HG02970 (cell line): Measurements from ENCODE around the gene TAS2R60.
"Not testable (repeated sequence)": the region's sequence is repeated elsewhere in the genome, so short reads cannot be mapped to it uniquely, and the experiment has no call there.

ENCODE experiments used
- ATAC-seq: cut with Tn5 transposase; IDR thresholded peaks from one replicate; pipeline ENCODE4 v1.9.1; 2021; ENCODE audit warnings: mild to moderate bottlenecking, moderate library complexity, moderate number of reproducible peaks; ENCODE audit not compliant: unreplicated experiment, low FRiP score

Gene TAS2R60

DNA sequence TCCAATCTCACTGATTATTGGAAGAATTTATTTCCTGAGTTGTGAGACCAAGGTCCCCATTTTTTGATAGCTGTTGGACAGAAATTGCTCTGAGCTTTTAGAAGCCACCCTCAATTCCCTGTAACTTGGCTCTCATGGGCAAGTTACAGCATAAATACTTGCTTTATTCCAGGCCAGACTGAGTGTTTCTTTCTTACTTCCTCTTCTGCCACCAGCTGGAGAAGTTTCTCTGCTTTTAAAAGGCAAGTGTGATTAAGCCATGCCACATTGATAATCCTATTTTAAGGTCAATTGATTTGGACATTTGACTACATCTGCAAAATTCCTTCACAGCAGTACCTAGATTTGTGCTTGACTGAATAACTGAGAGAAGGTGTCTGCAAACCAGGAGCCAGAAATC lies 20.3 kb downstream of the TAS2R60 start:
- no peak for ATAC-seq

DNA sequence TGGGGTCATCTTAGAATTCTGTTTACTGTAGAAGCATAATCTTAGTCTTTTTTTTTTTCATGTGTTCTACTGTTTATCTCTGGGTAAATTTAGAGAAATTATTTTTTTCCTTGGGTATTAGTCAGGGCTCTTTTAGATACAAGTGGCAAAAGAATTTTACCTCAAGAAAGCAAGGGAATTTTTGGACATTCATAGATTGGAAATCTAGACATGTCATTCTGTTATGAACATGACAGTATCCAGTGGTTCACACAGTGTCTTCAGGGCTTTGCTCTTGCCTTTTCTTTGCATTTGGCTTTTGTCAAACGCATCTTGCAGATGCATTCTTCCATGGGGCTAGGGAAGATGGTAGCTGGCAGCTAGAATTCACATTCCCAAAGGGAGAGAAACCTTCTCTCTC lies 20.7 kb downstream of the TAS2R60 start:
- no peak for ATAC-seq

DNA sequence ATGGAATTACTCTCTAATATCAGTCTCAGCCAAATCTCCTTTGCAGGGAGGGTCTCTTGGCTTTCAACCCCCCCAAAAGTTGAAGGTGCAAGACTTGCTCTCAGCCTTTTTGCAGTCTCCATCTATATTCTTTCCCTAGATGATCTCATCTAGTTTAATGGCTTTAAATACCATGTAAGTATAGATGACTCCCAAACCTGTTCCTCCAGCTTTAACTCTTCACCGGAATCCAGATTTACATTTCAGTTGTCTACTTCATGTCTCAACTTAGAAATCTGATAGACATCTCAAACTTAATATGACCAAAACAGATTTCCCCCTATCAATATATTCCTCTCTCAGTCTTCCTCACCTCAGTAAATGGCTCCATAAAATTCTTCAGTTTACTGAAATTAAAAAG lies 24.5 kb downstream of the TAS2R60 start:
- ATAC-seq, result no peak

DNA sequence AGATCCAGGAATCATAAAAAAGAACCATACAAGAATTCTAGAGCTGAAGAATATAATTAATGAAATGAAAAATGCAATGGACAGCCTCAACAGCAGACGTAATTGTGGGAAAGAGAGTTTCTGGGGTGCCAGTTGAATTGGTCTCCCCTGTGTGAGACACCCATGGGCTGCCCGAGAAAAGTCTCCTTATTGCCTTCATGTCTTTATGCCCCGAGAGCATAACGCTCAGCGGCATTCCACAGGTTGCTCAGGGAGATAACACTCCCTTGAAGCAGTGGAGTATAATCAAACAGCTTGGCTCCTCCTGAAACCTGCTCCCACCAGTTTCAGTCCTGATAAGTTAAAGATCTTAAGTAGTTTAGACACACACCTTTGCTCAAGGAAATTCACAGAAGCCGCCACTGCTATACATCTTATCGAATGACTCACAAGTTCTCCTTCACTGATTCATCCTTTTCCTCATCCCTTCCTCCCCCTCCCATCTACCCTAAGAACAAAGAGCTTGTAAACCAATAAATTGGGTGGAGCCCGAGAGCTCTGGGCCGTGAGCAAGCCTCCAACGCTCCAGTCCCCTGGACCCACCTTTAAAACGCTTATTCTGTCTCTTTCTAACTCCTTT lies 28.9 kb downstream of the TAS2R60 start:
- ATAC-seq, result not testable (repeated sequence)

DNA sequence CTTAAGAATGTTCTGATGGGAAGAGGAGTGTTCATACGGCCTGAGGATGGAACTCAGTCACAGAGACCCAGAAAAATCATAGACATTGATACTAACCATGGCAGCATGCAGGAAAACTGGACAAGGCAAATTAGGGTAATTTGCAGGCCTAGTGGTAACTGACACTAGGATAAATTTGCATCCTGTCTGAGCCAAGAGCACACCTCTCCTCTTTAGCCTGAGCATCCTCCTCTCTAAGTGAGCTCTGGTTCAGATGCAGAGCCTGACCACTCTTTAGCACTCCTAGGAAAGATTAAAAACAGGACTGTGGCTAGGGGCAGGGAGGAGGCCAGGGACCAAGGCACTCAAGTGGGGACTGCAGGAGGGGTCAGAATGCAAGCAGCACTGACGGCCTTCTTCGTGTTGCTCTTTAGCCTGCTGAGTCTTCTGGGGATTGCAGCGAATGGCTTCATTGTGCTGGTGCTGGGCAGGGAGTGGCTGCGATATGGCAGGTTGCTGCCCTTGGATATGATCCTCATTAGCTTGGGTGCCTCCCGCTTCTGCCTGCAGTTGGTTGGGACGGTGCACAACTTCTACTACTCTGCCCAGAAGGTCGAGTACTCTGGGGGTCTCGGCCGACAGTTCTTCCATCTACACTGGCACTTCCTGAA lies 34.4 kb downstream of the TAS2R60 start, which contains the start of gene TAS2R41:
Gene TAS2R41, plus strand, starts transcription at position 373 of the 650 bp plus-strand sequence. Its CDS starts 0 bp downstream, at position 373.
- ATAC-seq, result no peak

DNA sequence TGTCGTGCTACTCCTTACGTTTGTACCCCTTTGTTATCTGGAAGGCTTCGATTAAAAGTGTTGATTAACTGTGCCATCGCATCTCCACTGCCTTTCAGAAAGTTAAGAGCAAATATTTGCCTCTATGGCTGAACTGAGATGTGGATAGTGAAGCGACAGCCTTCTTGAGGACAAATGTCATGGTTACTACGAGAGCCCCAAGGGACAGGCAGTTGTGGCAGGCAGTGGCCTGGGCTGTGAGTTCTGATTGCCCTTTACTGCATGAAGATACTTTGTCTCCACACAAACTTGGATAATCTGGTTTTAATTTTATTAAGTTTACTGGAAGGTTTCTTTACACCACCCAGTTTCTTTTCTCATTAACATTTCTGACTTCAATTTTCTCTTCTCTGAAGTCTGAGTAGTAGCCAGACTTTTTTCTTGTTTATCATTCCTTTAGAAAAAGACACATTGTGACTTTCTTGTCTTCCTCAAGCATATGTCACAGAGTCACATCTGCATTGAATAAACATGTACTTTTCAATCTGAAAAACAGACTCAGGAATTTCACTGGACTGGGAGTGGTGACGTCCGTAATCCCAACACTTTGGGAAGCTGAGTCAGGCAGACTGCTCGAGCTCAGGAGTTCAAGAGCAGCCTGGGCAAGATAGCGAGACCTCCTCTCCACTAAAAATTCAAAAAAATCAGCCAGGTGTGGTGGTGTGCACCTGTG lies 36.0 kb downstream of the TAS2R60 start:
- no peak for ATAC-seq

DNA sequence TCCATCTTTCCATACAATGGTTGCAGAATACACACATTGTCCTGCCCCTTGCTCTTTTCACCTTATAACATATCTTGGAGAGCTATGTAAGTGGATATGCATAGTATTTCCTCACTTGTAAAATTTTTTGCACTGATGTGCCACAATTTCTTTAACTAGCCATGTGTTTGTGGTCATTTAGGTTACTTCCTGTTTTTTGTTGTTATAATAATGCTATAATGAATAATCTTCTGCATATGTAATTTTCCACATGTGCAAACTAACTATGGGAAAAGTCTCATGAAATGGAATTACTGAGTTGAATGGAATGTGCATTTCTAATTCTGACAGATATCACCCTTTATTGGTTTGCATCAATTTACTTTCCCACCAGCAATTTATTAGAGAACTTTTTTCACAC lies 37.2 kb downstream of the TAS2R60 start:
- ATAC-seq, result no peak

DNA sequence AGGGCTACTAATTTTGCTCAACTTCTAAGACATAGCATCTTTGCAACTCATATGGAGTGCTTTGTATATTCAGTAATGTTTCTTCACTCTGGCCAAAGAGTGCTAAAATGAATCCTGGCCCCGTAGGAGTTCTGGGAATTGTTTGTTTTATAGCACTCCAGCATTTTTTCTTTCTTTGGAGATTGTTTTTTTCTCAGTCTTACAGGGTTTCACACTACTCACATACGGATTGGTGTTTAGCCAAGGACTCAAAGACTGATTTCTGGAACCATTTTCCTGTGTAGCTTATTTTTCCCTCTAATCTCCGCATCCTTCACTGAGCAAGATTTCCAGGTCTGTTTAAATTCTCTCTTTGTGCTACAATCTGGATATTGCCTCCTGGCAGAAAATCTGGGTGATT lies 40.9 kb downstream of the TAS2R60 start:
- ATAC-seq, result no peak

DNA sequence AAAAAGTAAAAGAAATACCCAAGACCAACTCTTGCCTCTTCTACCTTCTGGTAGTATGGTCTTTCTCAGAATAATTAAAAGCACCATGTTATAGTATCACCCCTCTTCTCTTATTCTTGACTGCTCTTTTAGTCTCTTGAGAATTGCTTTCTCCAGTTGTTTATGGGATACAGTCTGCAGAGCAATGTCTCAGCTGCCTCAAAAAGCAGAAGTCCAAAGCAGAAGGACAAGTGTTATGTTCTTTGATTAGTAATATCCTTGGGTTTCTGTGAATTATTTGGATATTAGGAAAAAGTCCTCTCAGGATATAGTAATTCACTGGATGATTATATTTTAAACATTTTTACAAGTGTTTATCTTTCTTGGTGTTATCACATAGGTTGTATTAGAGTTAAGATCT lies 41.8 kb downstream of the TAS2R60 start:
- no peak for ATAC-seq

DNA sequence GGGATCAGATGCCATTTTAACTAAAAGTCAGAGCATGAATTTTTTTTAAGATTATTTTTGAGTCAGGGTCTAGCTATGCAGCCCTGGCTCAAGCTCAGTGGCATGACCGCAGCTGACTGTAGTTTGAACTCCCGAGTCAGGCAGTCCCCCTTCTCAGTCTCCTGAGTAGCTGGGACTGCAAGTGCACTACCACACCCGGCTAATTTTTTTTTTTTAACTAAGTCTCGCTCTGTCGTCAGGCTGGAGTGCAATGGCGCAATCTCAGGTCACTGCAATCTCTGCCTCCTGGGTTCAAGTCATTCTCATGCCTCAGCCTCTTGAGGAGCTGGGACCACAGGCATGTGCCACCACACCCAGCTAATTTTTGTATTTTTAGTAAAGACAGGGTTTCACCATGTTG lies 42.2 kb downstream of the TAS2R60 start:
- ATAC-seq, result no peak

DNA sequence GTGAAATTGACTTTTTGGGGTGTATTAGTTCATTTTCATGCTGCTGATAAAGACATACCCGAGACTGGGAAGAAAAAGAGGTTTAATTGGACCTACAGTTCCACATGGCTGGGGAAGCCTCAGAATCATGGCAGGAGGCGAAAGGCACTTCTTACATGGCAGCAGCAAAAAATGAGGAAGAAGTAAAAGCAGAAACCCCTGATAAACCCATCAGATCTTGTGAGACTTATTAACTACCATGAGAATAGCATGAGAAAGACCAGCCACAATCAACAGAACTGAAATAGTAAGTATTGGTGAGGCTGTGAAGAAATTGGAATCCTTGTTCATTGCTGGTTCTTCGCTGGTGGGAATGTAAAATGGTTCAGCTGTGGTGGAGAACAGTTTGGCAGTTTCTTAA lies 43.0 kb downstream of the TAS2R60 start:
- not testable (repeated sequence) for ATAC-seq

DNA sequence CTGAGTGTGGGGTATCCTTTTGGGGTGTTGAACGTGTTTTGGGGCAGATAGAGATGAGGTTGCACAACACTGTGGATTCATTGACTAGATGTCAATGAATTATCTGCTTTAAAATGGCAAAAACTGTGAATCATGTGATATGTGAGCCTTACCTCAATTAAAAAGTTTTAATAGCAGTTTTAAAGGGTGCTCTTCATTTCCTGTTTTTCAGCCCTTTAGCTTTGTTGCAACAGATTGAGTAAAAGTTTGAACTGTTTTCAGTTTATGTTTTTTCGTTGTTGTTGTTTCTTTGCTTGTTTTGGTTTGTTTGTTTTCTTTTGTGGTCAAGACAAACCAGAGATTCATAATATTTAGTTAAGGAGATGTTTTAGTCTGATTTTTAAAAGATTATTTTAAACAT lies 43.8 kb downstream of the TAS2R60 start:
- no peak for ATAC-seq

DNA sequence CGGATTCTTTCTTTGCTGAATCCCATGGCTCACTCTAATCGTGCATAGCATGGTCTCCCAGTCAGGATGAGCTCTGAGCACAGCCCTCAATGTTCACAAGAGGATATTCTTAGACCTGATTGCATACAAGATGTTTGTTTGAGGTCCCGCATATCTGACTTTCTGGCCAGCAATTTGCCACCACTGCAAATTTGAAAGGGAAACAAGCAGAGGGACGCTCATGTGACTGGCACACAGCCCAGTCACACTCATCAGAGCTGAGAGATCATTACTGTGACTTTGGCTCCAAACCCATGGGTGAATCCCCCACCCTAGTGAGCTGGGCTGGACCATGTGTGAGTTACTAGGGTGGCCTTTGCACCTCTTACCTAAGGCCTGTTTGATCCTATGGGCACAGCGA lies 44.3 kb downstream of the TAS2R60 start:
- no peak for ATAC-seq

DNA sequence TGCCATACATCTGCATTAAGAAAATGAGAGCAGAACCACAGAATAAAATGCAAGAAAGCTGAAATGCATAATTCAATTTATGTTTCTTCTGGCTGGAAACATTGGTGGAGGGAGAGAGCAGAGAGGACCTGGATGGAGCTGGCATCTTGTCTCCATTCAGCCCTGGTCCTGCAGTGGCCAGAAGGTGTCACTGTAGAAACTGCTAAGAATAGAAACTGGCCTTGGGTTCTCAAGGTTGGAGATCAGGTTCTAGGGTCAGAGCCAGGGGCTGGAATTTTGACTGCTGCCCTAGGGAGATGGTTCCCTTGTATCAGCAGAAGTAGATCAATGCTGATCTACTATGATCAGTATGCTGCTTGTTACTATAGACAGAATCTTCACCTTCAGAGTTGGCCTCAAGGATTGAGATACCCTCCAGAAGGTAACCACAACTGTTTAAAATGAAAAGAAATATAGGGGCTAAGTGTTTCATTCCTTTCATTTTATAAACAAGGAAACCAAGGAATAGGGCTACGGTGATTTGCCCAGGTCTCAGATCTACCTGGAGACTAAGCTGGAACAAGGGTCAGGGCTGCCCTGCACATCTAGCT lies 47.6 kb downstream of the TAS2R60 start:
- ATAC-seq, result no peak

DNA sequence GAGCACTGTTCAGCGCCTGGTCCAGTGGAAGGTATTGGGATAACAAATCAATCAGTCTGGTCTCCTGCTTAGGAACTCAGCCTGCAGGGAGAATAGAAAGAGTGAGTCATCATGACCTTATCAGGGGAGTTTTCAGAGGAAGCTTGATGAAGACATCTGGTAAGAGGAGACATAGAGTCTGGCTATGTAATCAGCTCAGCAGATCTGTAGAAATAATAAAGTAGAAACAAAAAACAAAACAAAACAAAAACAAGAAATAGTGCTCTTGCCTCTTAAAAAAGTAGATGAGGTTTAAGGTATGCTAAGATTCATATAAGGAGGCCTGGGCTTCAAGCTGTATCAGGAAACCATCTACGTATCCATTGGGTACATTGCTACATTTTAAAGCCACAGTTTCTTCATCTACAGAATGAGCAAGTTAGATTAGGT lies 48.8 kb downstream of the TAS2R60 start:
- ATAC-seq, result no peak

DNA sequence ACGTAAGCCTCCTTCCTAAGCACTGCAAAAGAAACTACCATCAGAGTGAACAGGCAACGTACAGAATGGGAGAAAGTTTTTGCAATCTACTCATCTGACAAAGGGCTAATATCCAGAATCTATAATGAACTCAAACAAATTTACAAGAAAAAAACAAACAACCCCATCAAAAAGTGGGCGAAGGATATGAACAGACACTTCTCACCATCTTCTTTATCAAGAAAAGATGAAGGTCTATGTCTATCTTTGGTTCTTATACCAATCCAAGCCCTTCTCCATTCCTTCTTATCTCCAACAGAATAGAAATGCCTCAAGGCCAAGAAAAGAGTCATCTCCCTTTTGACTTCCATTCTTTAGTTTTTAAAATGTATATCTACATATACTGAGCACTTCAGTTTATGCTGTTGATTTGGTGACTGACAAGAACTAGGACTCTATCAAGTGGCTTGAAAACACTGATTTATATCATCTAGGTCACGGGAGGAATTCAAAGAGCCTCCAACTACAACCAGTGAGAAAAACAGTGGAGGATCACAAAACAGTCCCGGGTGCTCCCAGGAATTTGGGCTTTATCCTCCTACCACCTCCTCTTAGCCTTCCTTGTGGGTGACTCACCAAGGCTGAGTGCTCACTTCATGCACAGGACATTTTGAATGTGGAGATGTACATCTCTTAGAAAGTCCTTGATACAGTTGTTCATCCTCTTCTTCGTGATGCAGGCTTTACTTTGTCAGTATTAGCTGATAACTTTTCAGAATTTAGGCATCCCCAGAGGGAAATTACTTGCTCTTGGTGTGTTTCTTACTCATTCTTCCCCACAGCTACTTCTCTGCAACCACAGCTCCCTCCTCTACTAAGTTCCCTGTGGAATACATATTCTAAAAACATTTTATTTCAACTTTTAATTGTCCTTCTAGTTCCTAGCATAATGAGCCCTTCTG lies 49.8 kb downstream of the TAS2R60 start:
- no peak for ATAC-seq

DNA sequence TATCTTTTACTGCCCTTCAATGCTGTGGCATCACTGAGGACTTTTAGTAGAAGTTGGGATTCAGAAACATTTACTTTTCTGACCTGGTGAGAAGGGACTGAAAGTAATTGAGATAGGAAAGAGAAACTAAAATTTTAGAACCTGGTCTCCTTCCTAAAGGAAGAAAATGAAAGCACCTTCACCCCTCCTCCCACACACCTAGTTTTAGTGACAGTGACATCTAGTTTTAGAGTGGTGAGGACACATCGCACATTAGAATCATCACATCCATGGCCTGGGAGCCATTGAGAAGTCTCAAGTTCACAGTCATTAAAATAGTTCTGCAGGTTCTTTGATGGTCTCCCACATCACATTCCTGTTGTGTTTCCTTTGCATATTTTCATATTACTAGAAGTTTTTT lies 50.5 kb downstream of the TAS2R60 start:
- ATAC-seq, result no peak
